ENCODE measurements around the gene DSG3.

Gene DSG3

GRCh38 chr18:31497404-31497835, 49.9 kb downstream of the DSG3 start:
- TF ChIP-seq, protein P1, sequence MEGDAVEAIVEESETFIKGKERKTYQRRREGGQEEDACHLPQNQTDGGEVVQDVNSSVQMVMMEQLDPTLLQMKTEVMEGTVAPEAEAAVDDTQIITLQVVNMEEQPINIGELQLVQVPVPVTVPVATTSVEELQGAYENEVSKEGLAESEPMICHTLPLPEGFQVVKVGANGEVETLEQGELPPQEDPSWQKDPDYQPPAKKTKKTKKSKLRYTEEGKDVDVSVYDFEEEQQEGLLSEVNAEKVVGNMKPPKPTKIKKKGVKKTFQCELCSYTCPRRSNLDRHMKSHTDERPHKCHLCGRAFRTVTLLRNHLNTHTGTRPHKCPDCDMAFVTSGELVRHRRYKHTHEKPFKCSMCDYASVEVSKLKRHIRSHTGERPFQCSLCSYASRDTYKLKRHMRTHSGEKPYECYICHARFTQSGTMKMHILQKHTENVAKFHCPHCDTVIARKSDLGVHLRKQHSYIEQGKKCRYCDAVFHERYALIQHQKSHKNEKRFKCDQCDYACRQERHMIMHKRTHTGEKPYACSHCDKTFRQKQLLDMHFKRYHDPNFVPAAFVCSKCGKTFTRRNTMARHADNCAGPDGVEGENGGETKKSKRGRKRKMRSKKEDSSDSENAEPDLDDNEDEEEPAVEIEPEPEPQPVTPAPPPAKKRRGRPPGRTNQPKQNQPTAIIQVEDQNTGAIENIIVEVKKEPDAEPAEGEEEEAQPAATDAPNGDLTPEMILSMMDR (IDR thresholded peaks at IDR 0.05; ENCODE audit: control insufficient read depth, extremely low read depth, insufficient read depth), result no peak
- peak overlapping the region; percentile 71 for H3K4me3 ChIP-seq (ENCODE audit: low read depth, low read length)
- no peak for DNase-seq (ENCODE audit: low read depth)

GRCh38 chr18:31497836-31498573, 50.5 kb downstream of the DSG3 start, which contains the start of gene DSG2:
Gene DSG2 (plus strand): TSS chr18:31498177. CDS start chr18:31498252, 75 bp downstream.
- TF ChIP-seq, protein P1 (IDR thresholded peaks at IDR 0.05; ENCODE audit: control insufficient read depth, extremely low read depth, insufficient read depth), result no peak

DNA sequence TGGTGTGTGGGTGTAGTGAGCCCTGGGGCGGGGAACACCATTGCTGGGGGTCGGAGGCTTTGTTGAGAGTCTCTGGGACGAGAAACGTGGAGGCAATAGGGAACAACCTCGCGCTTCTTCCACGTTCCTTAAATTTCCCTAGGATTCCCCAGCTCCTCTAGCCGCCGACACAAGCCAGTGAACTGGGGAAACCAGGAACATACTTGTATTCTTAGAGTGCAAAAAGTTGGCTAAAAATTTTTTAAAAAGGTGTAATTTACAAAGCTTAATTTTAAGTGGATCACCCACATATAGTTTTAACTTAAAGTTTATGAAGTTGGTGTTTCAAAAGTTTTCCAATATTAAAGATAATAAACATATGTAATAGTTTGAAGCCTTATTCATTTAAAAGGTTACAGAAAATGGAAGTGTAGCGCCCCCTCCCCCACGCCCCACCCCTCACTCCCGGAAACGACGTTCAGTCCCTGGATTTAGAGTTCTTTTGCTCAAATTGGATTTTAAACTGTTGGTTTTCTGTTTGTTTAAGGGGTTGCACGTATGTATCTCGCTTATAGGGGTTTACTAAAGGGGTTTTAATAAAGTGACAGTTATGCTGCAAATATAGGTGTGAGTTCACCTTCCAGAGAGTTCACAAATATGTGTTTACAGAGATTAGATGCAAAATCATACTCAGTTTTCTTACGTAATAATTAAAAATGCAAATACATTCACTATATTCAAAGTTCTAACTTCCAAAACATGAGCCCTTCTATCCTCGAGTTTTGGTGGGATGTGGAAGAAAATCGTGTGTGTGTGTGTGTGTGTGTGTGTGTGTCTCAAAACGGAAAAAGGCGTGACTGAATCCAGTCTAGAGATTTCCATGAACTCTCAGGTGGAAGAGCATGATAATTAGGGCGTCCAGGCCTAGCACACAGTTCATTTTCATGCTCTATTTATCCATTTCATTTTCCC, 51.3 kb downstream of the DSG3 start:
- no peak for DNase-seq (ENCODE audit: low read depth)
- peak overlapping the region; percentile 71 for H3K4me3 ChIP-seq (ENCODE audit: low read depth, low read length)
- TF ChIP-seq, protein P1 (IDR thresholded peaks at IDR 0.05; ENCODE audit: control insufficient read depth, extremely low read depth, insufficient read depth), result no peak

More at GRCh38 chr18:31497836-31498573, 50.5 kb downstream of the DSG3 start, which contains the start of gene DSG2:
- H3K4me3 ChIP-seq (ENCODE audit: low read depth, low read length), result peak within 1 kb of the TSS; percentile 71
- DNase-seq (ENCODE audit: low read depth), result peak; percentile 30

DNA sequence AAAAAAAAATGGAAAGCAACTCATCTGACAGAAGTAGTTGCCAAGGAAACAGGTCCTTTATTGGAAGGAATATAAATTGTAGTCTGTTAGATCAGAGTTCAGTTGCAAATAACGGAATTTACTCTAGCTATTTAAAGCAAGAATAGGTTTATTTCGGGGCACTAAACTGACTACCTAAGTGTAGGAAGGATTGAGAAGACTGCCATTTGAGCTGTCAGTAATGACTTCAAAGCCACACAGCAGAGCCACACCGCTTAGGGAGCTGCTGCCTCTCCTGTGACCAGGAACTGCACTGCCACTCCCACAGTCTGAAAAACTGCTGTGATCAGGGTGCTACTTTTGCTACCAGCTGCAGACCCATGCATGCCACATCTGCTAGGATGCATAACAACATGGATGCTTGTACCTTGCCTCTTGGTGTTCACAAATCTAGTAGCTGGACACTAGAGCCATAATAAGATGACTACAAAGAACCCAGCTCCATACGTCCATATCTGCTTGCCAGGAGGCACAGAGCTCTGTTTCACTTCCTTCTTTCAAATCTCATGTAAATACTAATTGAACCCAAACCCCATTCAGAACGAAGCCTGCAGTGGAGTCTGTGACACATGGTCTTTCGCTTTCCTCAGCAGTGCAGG, 52.6 kb downstream of the DSG3 start:
- TF ChIP-seq, protein P1 (IDR thresholded peaks at IDR 0.05; ENCODE audit: control insufficient read depth, extremely low read depth, insufficient read depth), result no peak
- no peak overlapping the region for H3K4me3 ChIP-seq (ENCODE audit: low read depth, low read length)
- no peak for DNase-seq (ENCODE audit: low read depth)

DNA sequence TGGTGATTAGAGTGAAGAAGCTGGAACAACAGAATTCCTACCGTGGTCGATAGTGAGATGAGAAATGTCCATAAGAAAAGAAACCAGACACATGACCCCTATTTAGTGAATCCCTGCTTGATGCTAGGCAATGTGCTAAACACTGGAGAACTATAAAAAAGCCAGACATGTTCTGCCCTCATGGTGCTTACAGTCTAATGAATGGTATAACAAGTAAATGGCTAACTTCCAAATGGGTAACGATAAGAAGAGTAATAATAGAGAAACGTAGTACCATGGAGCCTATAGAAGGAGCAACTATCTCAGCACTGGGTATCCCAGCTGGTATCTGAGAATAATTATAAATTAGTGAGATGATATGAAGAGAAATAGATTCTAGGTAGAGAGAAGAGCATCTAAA, 55.5 kb downstream of the DSG3 start:
- no peak for DNase-seq (ENCODE audit: low read depth)
- no peak overlapping the region for H3K4me3 ChIP-seq (ENCODE audit: low read depth, low read length)
- TF ChIP-seq, protein P1 (IDR thresholded peaks at IDR 0.05; ENCODE audit: control insufficient read depth, extremely low read depth, insufficient read depth), result no peak

- TF ChIP-seq, protein P1 (IDR thresholded peaks at IDR 0.05; ENCODE audit: control insufficient read depth, extremely low read depth, insufficient read depth), result no peak
- H3K4me3 ChIP-seq (ENCODE audit: low read depth, low read length), result no peak overlapping the region
- DNase-seq (ENCODE audit: low read depth), result no peak
These were observed 57.1 kb downstream of the DSG3 start for GRCh38 chr18:31504455-31505147.
